Gastroesophageal sphincter (tissue), 3 donors: Measurements from ENCODE around the gene KIF17.

ENCODE experiments used
- POLR2AphosphoS5 ChIP-seq: sonication (generic); formaldehyde crosslinking; IDR thresholded peaks from one replicate; pipeline ENCODE4 v1.6.1; 2017; ENCODE audit warnings: antibody characterized with exemption
- TF ChIP-seq, protein P1 (sequence below), 4 experiments: fragments of 200-600 bp in 2 of 4; fragments of 450-650 bp in 2 of 4; sonication (generic) in 1 of 4; IDR thresholded peaks; one replicate each; pipeline ENCODE4 v1.5.1; 2017 to 2019; ENCODE audit warnings: antibody characterized with exemption in 4 of 4, mild to moderate bottlenecking in 2 of 4, moderate library complexity in 2 of 4

GRCh38 chr1:20706841-20707240 is 11.0 kb downstream of the KIF17 start:
- TF ChIP-seq, protein P1, sequence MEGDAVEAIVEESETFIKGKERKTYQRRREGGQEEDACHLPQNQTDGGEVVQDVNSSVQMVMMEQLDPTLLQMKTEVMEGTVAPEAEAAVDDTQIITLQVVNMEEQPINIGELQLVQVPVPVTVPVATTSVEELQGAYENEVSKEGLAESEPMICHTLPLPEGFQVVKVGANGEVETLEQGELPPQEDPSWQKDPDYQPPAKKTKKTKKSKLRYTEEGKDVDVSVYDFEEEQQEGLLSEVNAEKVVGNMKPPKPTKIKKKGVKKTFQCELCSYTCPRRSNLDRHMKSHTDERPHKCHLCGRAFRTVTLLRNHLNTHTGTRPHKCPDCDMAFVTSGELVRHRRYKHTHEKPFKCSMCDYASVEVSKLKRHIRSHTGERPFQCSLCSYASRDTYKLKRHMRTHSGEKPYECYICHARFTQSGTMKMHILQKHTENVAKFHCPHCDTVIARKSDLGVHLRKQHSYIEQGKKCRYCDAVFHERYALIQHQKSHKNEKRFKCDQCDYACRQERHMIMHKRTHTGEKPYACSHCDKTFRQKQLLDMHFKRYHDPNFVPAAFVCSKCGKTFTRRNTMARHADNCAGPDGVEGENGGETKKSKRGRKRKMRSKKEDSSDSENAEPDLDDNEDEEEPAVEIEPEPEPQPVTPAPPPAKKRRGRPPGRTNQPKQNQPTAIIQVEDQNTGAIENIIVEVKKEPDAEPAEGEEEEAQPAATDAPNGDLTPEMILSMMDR (IDR thresholded peaks at IDR 0.05), result no peak
- no peak for TF ChIP-seq POLR2AphosphoS5
